Fibroblast of lung (primary cell): ENCODE measurements around the gene SLC28A2. TPM values are rescaled to one million over a fixed set of nuclear protein-coding genes. Genes with fewer than 3 reads are reported as not detected.

Experiments used
- DNase-seq, 2 donors: peaks; one replicate each; pipeline versions ENCODE4 v3.0.0 to v3.0.0-alpha.2; 2010; ENCODE audit warnings: low read depth in 2 of 2
- H2AFZ ChIP-seq: 2 replicates; pipeline ENCODE4 v1.5.1; 2012; ENCODE audit warnings: low read length, control low read depth, inconsistent platforms
- H3K27ac ChIP-seq: 2 replicates; pipeline ENCODE4 v1.5.1; 2011; ENCODE audit warnings: low read length, control low read depth; ENCODE audit not compliant: insufficient read depth
- H3K27me3 ChIP-seq: 2 replicates; pipeline ENCODE4 v1.5.1; 2011; ENCODE audit warnings: mild to moderate bottlenecking, low read length; ENCODE audit not compliant: control insufficient read depth, insufficient read depth
- H3K36me3 ChIP-seq: 2 replicates; pipeline ENCODE4 v1.5.1; 2011; ENCODE audit warnings: low read length; ENCODE audit not compliant: control insufficient read depth, insufficient read depth
- H3K4me1 ChIP-seq: 2 replicates; pipeline ENCODE4 v1.5.1; 2011; ENCODE audit warnings: low read length; ENCODE audit not compliant: control insufficient read depth, insufficient read depth; ENCODE audit errors: extremely low read depth
- H3K4me2 ChIP-seq: 2 replicates; pipeline ENCODE4 v1.5.1; 2011; ENCODE audit warnings: low read length, control low read depth; ENCODE audit not compliant: insufficient read depth; ENCODE audit errors: extremely low read depth
- H3K4me3 ChIP-seq, 4 experiments: fragments of 200-600 bp in 1 of 4; sonication (generic) in 1 of 4; replicated peaks in 1 of 4; 2 replicates each; pipeline ENCODE4 v1.5.1; 2011 to 2016; ENCODE audit warnings: low read length in 4 of 4, low read depth in 3 of 4, mild to moderate bottlenecking in 3 of 4, control low read depth in 2 of 4, inconsistent platforms in 1 of 4, mixed read lengths in 1 of 4; ENCODE audit not compliant: insufficient read depth in 1 of 4; ENCODE audit errors: control extremely low read depth in 1 of 4
- H3K79me2 ChIP-seq: 2 replicates; pipeline ENCODE4 v1.5.1; 2012; ENCODE audit warnings: mild to moderate bottlenecking, low read length, inconsistent platforms; ENCODE audit not compliant: control insufficient read depth, insufficient read depth
- H3K9ac ChIP-seq: 2 replicates; pipeline ENCODE4 v1.5.1; 2011; ENCODE audit warnings: mild to moderate bottlenecking, low read length, control low read depth; ENCODE audit not compliant: insufficient read depth
- H3K9me3 ChIP-seq: 2 replicates; pipeline ENCODE4 v1.5.1; 2012; ENCODE audit warnings: low read depth, low read length; ENCODE audit not compliant: control insufficient read depth, insufficient read depth
- H4K20me1 ChIP-seq: 2 replicates; pipeline ENCODE4 v1.5.1; 2011; ENCODE audit warnings: low read length; ENCODE audit not compliant: control insufficient read depth, insufficient read depth; ENCODE audit errors: extremely low read depth
- CTCF ChIP-seq, 2 donors: IDR thresholded peaks in 1 of 2; conservative IDR thresholded peaks in 1 of 2; 1 replicate in 1 of 2; 2 replicates in 1 of 2; pipeline ENCODE4 v1.5.1; 2011 to 2012; ENCODE audit warnings: low read length in 2 of 2, control low read depth in 1 of 2, inconsistent platforms in 1 of 2, low read depth in 1 of 2, mild to moderate bottlenecking in 1 of 2
- EZH2 ChIP-seq: IDR thresholded peaks from 2 replicates; pipeline ENCODE4 v1.5.1; 2012; ENCODE audit warnings: low read length, control low read depth, mild to moderate bottlenecking; ENCODE audit errors: missing control alignments
- polyA plus RNA-seq, 2 donors: library from polyadenylated mRNA; depleted of rRNA in 1 of 2; stranded (reverse) in 1 of 2; unstranded in 1 of 2; fragments of >200 nt; gene quantifications; 2 replicates each; pipeline ENCODE4 v1.2.1, GENCODE V29; 2011 to 2012; ENCODE audit warnings: missing spikeins in 1 of 2
- total RNA-seq: library from RNA; depleted of rRNA; stranded (reverse); fragments of >200 nt; gene quantifications from 2 replicates; pipeline ENCODE4 v1.2.1, GENCODE V29; 2014

Gene SLC28A2
- total and polyA plus RNA-seq, 2 donors (not counting 1 experiment from before 2014, with no cell fraction given) = not detected

GRCh38 chr15:45259796-45260195 is 7.8 kb downstream of the SLC28A2 start:
- no peak for TF ChIP-seq EZH2
- TF ChIP-seq CTCF (conservative IDR thresholded peaks at IDR 0.05 in 1 of 2, IDR thresholded peaks at IDR 0.05 in 1 of 2; ENCODE audit: low read depth in 1 of 2, low read length in 2 of 2) = no peak
- H3K79me2 ChIP-seq = no peaks in the 10 kb centered on the region
- no peak overlapping the region for H2AFZ ChIP-seq
- H3K4me1 ChIP-seq = no peaks in the 10 kb centered on the region
- no peaks in the 10 kb centered on the region for H4K20me1 ChIP-seq
- H3K27ac ChIP-seq = no peak overlapping the region
- no peaks in the 10 kb centered on the region for H3K36me3 ChIP-seq
- no peak for DNase-seq
- H3K27me3 ChIP-seq = no peaks in the 10 kb centered on the region
- H3K4me3 ChIP-seq = no peak overlapping the region
- H3K9me3 ChIP-seq = no peaks in the 10 kb centered on the region
- no peak overlapping the region for H3K9ac ChIP-seq
- no peak overlapping the region for H3K4me2 ChIP-seq

DNA sequence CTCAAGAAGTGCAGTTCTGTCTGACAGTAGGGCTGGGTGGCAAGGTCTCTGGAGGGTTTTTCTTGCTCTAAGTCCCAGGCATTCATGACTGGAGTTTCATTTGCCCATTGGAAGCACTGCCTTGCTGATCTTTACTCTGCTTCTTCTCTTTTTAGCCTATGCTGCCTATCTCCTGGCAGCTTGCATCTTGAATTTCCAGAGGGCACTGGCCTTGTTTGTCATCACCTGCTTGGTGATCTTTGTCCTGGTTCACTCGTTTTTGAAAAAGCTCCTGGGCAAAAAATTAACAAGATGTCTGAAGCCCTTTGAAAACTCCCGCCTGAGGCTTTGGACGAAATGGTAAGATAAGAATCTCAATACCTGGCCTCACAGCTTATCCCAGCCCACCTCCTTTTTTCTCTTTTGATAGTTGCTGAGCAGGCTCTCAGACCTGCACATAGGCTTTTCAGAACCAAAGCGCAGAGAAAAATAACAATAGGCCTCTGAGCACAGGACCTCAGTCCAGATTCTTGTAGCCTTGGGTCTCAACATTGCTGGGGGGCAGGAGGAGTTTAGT is 10.9 kb downstream of the SLC28A2 start:
- no peaks in the 10 kb centered on the region for H3K27me3 ChIP-seq
- no peak overlapping the region for H3K9ac ChIP-seq
- H3K4me1 ChIP-seq = no peaks in the 10 kb centered on the region
- H3K27ac ChIP-seq = no peak overlapping the region
- no peaks in the 10 kb centered on the region for H3K79me2 ChIP-seq
- H2AFZ ChIP-seq = no peak overlapping the region
- H3K36me3 ChIP-seq = no peaks in the 10 kb centered on the region
- no peak for DNase-seq
- no peak overlapping the region for H3K4me2 ChIP-seq
- no peak for TF ChIP-seq CTCF (conservative IDR thresholded peaks at IDR 0.05 in 1 of 2, IDR thresholded peaks at IDR 0.05 in 1 of 2; ENCODE audit: low read depth in 1 of 2, low read length in 2 of 2)
- no peaks in the 10 kb centered on the region for H4K20me1 ChIP-seq
- H3K4me3 ChIP-seq = no peak overlapping the region
- H3K9me3 ChIP-seq = no peaks in the 10 kb centered on the region

- TF ChIP-seq EZH2 (no peak), CTCF (conservative IDR thresholded peaks at IDR 0.05 in 1 of 2, IDR thresholded peaks at IDR 0.05 in 1 of 2; ENCODE audit: low read depth in 1 of 2, low read length in 2 of 2) (no peak)
- Histone ChIP-seq H3K79me2 (no peaks in the 10 kb centered on the region), H3K9me3 (no peaks in the 10 kb centered on the region)
These were observed 11.8 kb downstream of the SLC28A2 start for GRCh38 chr15:45263854-45264253.

More at GRCh38 chr15:45263854-45264253, 11.8 kb downstream of the SLC28A2 start:
- Histone ChIP-seq H3K4me1 (no peaks in the 10 kb centered on the region), H3K9ac (no peak overlapping the region), H3K36me3 (no peaks in the 10 kb centered on the region), H2AFZ (no peak overlapping the region), H4K20me1 (no peaks in the 10 kb centered on the region), H3K4me2 (no peak overlapping the region), H3K4me3 (no peak overlapping the region), H3K27ac (no peak overlapping the region), H3K27me3 (no peaks in the 10 kb centered on the region)
- DNase-seq = no peak
